OCI-LY3 (cell line): ENCODE measurements around the gene FOXA2.

Experiments used
- H2AFZ ChIP-seq: fragments of 200-600, 300-600 bp; shearing (Covaris generic); 2 replicates; pipeline ENCODE4 v1.6.0; 2014; ENCODE audit warnings: antibody characterized with exemption, low read depth, low read length
- H3K27ac ChIP-seq: fragments of 200-600, 300-600 bp; sonication (generic); 2 replicates; pipeline ENCODE4 v1.5.1; 2014; ENCODE audit warnings: mild to moderate bottlenecking, low read length, moderate library complexity, mixed read lengths
- H3K27me3 ChIP-seq: fragments of 200-600, 300-600 bp; sonication (generic); 2 replicates; pipeline ENCODE4 v1.6.1; 2014; ENCODE audit warnings: low read depth, low read length, mixed read lengths
- H3K36me3 ChIP-seq: fragments of 200-600, 300-600 bp; sonication (generic); replicated peaks from 2 replicates; pipeline ENCODE3; 2014; ENCODE audit warnings: low read depth, low read length, mixed read lengths
- H3K4me1 ChIP-seq: fragments of 300-600, 200-600 bp; sonication (generic); 2 replicates; pipeline ENCODE4 v1.6.1; 2014; ENCODE audit warnings: low read length, mixed read lengths
- H3K4me2 ChIP-seq: fragments of 200-600, 300-600 bp; sonication (generic); 2 replicates; pipeline ENCODE4 v1.6.1; 2014; ENCODE audit warnings: low read length, mixed read lengths
- H3K4me3 ChIP-seq: fragments of 300-600, 200-600 bp; sonication (generic); 2 replicates; pipeline ENCODE4 v1.5.1; 2014; ENCODE audit warnings: antibody characterized with exemption, mild to moderate bottlenecking, low read length, moderate library complexity
- H3K79me2 ChIP-seq: fragments of 300-600, 200-600 bp; shearing (Covaris generic); 2 replicates; pipeline ENCODE4 v1.6.1; 2014; ENCODE audit warnings: mild to moderate bottlenecking, low read length, mixed read lengths
- H3K9ac ChIP-seq: fragments of 300-600, 200-600 bp; shearing (Covaris generic); 2 replicates; pipeline ENCODE4 v1.6.0; 2014; ENCODE audit warnings: mild to moderate bottlenecking, low read length, moderate library complexity
- H3K9me3 ChIP-seq: fragments of 200-600, 300-600 bp; shearing (Covaris generic); 2 replicates; pipeline ENCODE4 v1.6.1; 2014; ENCODE audit warnings: low read length, mixed read lengths; ENCODE audit not compliant: insufficient read depth
- H4K20me1 ChIP-seq: fragments of 200-600, 300-600 bp; sonication (generic); 2 replicates; pipeline ENCODE4 v1.6.1; 2016; ENCODE audit warnings: low read length, mixed read lengths; ENCODE audit not compliant: insufficient read depth
- EZH2phosphoT487 ChIP-seq: fragments of 200-600 bp; shearing (Covaris generic); IDR thresholded peaks from 2 replicates; pipeline ENCODE4 v1.6.1; 2018; ENCODE audit warnings: antibody characterized with exemption, mixed run types, low read depth
- TF ChIP-seq, protein P1 (sequence below): fragments of 200-600, 300-600 bp; sonication (generic); IDR thresholded peaks from 2 replicates; pipeline ENCODE4 v1.5.1; 2014; ENCODE audit warnings: antibody characterized with exemption, low read length, low read depth

FOXA2 gene

GRCh38 chr20:22574545-22575086 lies 9.8 kb downstream of the FOXA2 start:
- Histone ChIP-seq H3K9ac (no peak overlapping the region), H3K4me3 (no peak overlapping the region), H3K9me3 (no peaks in the 10 kb centered on the region), H3K36me3 (no peaks in the 10 kb centered on the region), H2AFZ (no peak overlapping the region), H3K4me2 (no peak overlapping the region), H3K27ac (no peak overlapping the region), H4K20me1 (no peaks in the 10 kb centered on the region), H3K4me1 (no peaks in the 10 kb centered on the region), H3K27me3 (no peaks in the 10 kb centered on the region), H3K79me2 (no peaks in the 10 kb centered on the region)
- TF ChIP-seq EZH2phosphoT487 = no peak
- TF ChIP-seq, protein P1, sequence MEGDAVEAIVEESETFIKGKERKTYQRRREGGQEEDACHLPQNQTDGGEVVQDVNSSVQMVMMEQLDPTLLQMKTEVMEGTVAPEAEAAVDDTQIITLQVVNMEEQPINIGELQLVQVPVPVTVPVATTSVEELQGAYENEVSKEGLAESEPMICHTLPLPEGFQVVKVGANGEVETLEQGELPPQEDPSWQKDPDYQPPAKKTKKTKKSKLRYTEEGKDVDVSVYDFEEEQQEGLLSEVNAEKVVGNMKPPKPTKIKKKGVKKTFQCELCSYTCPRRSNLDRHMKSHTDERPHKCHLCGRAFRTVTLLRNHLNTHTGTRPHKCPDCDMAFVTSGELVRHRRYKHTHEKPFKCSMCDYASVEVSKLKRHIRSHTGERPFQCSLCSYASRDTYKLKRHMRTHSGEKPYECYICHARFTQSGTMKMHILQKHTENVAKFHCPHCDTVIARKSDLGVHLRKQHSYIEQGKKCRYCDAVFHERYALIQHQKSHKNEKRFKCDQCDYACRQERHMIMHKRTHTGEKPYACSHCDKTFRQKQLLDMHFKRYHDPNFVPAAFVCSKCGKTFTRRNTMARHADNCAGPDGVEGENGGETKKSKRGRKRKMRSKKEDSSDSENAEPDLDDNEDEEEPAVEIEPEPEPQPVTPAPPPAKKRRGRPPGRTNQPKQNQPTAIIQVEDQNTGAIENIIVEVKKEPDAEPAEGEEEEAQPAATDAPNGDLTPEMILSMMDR = no peak

GRCh38 chr20:22572491-22572890 lies 11.9 kb downstream of the FOXA2 start:
- Histone ChIP-seq H2AFZ (no peak overlapping the region), H3K79me2 (no peaks in the 10 kb centered on the region), H3K27ac (no peak overlapping the region), H3K4me2 (no peak overlapping the region), H3K4me3 (no peak overlapping the region), H3K4me1 (no peaks in the 10 kb centered on the region), H3K36me3 (no peaks in the 10 kb centered on the region), H3K27me3 (no peaks in the 10 kb centered on the region), H4K20me1 (no peaks in the 10 kb centered on the region), H3K9ac (no peak overlapping the region), H3K9me3 (no peaks in the 10 kb centered on the region)
- TF ChIP-seq, protein P1 = no peak
- no peak for TF ChIP-seq EZH2phosphoT487

GRCh38 chr20:22572023-22572422 lies 12.3 kb downstream of the FOXA2 start:
- no peak overlapping the region for H2AFZ ChIP-seq
- H3K27ac ChIP-seq = no peak overlapping the region
- H3K4me1 ChIP-seq = no peaks in the 10 kb centered on the region
- no peaks in the 10 kb centered on the region for H3K79me2 ChIP-seq
- no peak overlapping the region for H3K4me3 ChIP-seq
- H3K36me3 ChIP-seq = no peaks in the 10 kb centered on the region
- H3K9ac ChIP-seq = no peak overlapping the region
- no peaks in the 10 kb centered on the region for H3K9me3 ChIP-seq
- TF ChIP-seq, protein P1 = no peak
- no peak for TF ChIP-seq EZH2phosphoT487
- H4K20me1 ChIP-seq = no peaks in the 10 kb centered on the region
- no peak overlapping the region for H3K4me2 ChIP-seq
- H3K27me3 ChIP-seq = peaks cover 4% of the 10 kb centered on the region; the same call in 1 of the 2 replicates

DNA sequence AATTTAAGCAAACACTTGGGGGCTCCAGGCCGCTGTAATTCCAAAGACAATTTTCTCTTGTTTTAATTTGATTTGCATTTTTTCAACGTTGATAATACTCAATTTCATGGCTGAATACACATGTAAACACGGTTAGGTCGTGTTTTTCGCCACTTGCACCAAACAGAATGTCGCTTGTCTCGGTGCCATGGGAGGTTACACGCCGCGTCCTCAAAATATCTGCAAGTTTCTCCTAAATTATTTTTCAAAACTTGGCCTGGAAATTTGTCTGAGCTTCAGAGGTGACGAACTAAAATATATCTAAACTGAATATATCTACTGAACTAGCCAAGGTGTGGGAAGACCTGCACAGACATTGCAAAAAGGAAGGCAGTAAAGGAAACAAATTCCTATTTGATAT lies 15.0 kb downstream of the FOXA2 start:
- Histone ChIP-seq H3K4me3 (no peak overlapping the region), H3K9me3 (no peaks in the 10 kb centered on the region), H3K9ac (no peak overlapping the region), H3K36me3 (no peaks in the 10 kb centered on the region), H2AFZ (no peak overlapping the region), H3K4me1 (no peaks in the 10 kb centered on the region), H4K20me1 (no peaks in the 10 kb centered on the region), H3K27me3 (peaks cover 15% of the 10 kb centered on the region), H3K79me2 (no peaks in the 10 kb centered on the region), H3K27ac (no peak overlapping the region), H3K4me2 (no peak overlapping the region)
- TF ChIP-seq, protein P1 = no peak
- no peak for TF ChIP-seq EZH2phosphoT487
